ENCODE data around the gene SVIL.
"Not testable (repeated sequence)": the region's sequence is repeated elsewhere in the genome, so short reads cannot be mapped to it uniquely, and the experiment has no call there.

SVIL gene

GRCh38 chr10:29578457-29578856 lies 56.3 kb downstream of the SVIL start:
- DNase-seq (ENCODE audit: low read depth, low spot score), result no peak

GRCh38 chr10:29576681-29577080 lies 58.1 kb downstream of the SVIL start:
- DNase-seq (ENCODE audit: low read depth, low spot score), result no peak

GRCh38 chr10:29575098-29575455 lies 59.7 kb downstream of the SVIL start:
- DNase-seq (ENCODE audit: low read depth, low spot score), result no peak

- not testable (repeated sequence) for DNase-seq (ENCODE audit: low read depth, low spot score)
These were observed 60.3 kb downstream of the SVIL start for GRCh38 chr10:29574212-29575097.

- not testable (repeated sequence) for DNase-seq (ENCODE audit: low read depth, low spot score)
These were observed 64.5 kb downstream of the SVIL start for GRCh38 chr10:29570248-29570647.

GRCh38 chr10:29569795-29570194 lies 65.0 kb downstream of the SVIL start:
- no peak for DNase-seq (ENCODE audit: low read depth, low spot score)

- DNase-seq (ENCODE audit: low read depth, low spot score), result no peak
These were observed 67.8 kb downstream of the SVIL start for GRCh38 chr10:29567003-29567402.

GRCh38 chr10:29566209-29566608 lies 68.6 kb downstream of the SVIL start:
- not testable (repeated sequence) for DNase-seq (ENCODE audit: low read depth, low spot score)

GRCh38 chr10:29563420-29564035 lies 71.2 kb downstream of the SVIL start:
- DNase-seq (ENCODE audit: low read depth, low spot score), result no peak

GRCh38 chr10:29563006-29563405 lies 71.8 kb downstream of the SVIL start:
- DNase-seq (ENCODE audit: low read depth, low spot score), result not testable (repeated sequence)

GRCh38 chr10:29559996-29560395 lies 74.8 kb downstream of the SVIL start:
- no peak for DNase-seq (ENCODE audit: low read depth, low spot score)

GRCh38 chr10:29557665-29558064 lies 77.1 kb downstream of the SVIL start:
- no peak for DNase-seq (ENCODE audit: low read depth, low spot score)

- DNase-seq (ENCODE audit: low read depth, low spot score), result no peak
These were observed 78.9 kb downstream of the SVIL start for GRCh38 chr10:29555746-29556481.

GRCh38 chr10:29555091-29555745 lies 79.6 kb downstream of the SVIL start:
- no peak for DNase-seq (ENCODE audit: low read depth, low spot score)

- DNase-seq (ENCODE audit: low read depth, low spot score), result no peak
These were observed 80.1 kb downstream of the SVIL start for GRCh38 chr10:29554660-29555059.

- no peak for DNase-seq (ENCODE audit: low read depth, low spot score)
These were observed 81.1 kb downstream of the SVIL start for GRCh38 chr10:29553544-29554250.

GRCh38 chr10:29553116-29553515 lies 81.7 kb downstream of the SVIL start:
- not testable (repeated sequence) for DNase-seq (ENCODE audit: low read depth, low spot score)

GRCh38 chr10:29549493-29549892 lies 85.3 kb downstream of the SVIL start:
- not testable (repeated sequence) for DNase-seq (ENCODE audit: low read depth, low spot score)

GRCh38 chr10:29546773-29547313 lies 87.9 kb downstream of the SVIL start:
- DNase-seq (ENCODE audit: low read depth, low spot score), result no peak

- no peak for DNase-seq (ENCODE audit: low read depth, low spot score)
These were observed 89.6 kb downstream of the SVIL start for GRCh38 chr10:29545122-29545521.

GRCh38 chr10:29543715-29544114 lies 91.1 kb downstream of the SVIL start:
- DNase-seq (ENCODE audit: low read depth, low spot score), result no peak

Data from smooth muscle cell of the brain vasculature (primary cell).